ENCODE results near the gene EGFL8.
A peak's percentile ranks its signal among the peaks of the same experiment; 100 is the strongest.

EGFL8 gene

DNA sequence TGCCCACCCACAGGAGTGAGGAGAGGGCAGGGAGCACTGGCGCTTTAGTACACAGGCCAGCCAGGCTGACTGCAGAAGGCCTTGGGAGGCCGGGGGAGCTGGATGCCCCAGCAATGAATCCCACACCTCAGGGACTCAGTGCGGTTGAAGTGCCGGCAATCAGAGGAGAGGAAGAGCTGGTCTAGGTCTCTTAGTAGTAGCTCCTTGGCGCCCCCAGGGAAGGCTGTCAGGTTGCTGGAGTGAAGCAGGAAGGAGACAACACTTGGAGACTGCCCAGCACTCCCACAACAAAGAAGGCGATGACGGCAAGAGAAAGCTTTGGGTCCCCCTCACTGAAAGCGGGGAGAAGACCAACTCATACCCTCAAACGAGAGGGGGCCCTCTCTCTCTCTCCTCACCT, 46.9 kb upstream of the EGFL8 start:
- Histone ChIP-seq H3K36me3 (replicated peaks; ENCODE audit: low read depth, low read length) (peaks cover 9% of the 10 kb centered on the region), H3K4me1 (ENCODE audit: low read length) (no peaks in the 10 kb centered on the region; the same call in 1 of the 2 replicates), H3K27me3 (ENCODE audit: low read depth, low read length) (no peaks in the 10 kb centered on the region), H3K27ac (ENCODE audit: low read length) (no peak overlapping the region), H3K9me3 (ENCODE audit: insufficient read depth, low read length) (no peaks in the 10 kb centered on the region), H3K79me2 (ENCODE audit: low read length) (no peaks in the 10 kb centered on the region), H2AFZ (ENCODE audit: low read depth, low read length) (no peak overlapping the region), H3K9ac (ENCODE audit: low read length) (no peak overlapping the region), H4K20me1 (ENCODE audit: insufficient read depth, low read length) (no peaks in the 10 kb centered on the region), H3K4me2 (ENCODE audit: low read length) (no peak overlapping the region), H3K4me3 (ENCODE audit: low read length) (no peak overlapping the region)
- no peak for TF ChIP-seq EZH2phosphoT487 (IDR thresholded peaks at IDR 0.05; ENCODE audit: low read depth)
- TF ChIP-seq, protein P1, sequence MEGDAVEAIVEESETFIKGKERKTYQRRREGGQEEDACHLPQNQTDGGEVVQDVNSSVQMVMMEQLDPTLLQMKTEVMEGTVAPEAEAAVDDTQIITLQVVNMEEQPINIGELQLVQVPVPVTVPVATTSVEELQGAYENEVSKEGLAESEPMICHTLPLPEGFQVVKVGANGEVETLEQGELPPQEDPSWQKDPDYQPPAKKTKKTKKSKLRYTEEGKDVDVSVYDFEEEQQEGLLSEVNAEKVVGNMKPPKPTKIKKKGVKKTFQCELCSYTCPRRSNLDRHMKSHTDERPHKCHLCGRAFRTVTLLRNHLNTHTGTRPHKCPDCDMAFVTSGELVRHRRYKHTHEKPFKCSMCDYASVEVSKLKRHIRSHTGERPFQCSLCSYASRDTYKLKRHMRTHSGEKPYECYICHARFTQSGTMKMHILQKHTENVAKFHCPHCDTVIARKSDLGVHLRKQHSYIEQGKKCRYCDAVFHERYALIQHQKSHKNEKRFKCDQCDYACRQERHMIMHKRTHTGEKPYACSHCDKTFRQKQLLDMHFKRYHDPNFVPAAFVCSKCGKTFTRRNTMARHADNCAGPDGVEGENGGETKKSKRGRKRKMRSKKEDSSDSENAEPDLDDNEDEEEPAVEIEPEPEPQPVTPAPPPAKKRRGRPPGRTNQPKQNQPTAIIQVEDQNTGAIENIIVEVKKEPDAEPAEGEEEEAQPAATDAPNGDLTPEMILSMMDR (IDR thresholded peaks at IDR 0.05; ENCODE audit: low read depth, low read length): no peak

DNA sequence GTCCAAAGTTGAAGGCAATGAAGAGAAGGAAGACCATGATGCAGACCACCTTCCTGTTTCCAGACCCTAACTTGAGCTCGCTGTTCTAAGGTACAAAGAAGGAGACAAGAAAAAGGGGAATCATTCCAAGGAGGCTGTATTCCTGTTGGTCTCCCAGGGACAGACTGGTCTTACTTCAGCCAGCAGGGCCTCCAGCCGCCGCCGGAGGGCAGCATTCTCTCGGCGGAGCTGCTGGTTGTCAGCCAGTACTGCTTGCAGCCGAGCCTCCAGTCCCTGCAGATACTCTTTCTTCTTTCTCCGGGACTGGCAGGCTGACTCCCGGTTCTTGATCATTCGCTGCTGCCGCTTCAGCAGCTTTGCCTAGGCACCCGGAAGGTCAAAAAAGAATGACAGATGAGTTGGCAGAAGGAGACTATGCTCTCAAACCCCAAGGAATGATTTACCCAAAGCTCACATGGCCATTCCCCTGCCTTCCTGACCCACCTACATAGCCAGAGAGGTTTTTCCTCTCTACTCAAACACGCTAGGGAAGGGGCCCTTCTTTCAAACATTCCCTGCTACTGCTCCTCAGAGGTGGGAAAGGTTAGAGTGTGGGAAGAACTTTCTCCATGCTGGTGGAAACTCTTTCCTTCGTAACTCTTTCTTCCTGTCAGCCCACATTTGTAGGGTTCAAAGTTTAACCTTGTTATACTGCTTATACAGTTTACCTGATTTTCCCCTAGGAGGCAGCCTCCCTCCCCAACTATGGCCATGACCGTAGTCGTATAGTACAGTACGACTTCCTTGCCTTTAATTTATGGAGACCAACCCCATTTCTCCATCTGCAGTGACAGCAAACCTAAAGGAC, 45.4 kb upstream of the EGFL8 start:
- Histone ChIP-seq H3K4me1 (ENCODE audit: low read length) (no peaks in the 10 kb centered on the region; the same call in 1 of the 2 replicates), H3K9ac (ENCODE audit: low read length) (no peak overlapping the region), H4K20me1 (ENCODE audit: insufficient read depth, low read length) (no peaks in the 10 kb centered on the region), H2AFZ (ENCODE audit: low read depth, low read length) (no peak overlapping the region), H3K4me2 (ENCODE audit: low read length) (no peak overlapping the region), H3K27me3 (ENCODE audit: low read depth, low read length) (no peaks in the 10 kb centered on the region), H3K27ac (ENCODE audit: low read length) (no peak overlapping the region), H3K79me2 (ENCODE audit: low read length) (no peaks in the 10 kb centered on the region), H3K9me3 (ENCODE audit: insufficient read depth, low read length) (no peaks in the 10 kb centered on the region), H3K4me3 (ENCODE audit: low read length) (no peak overlapping the region), H3K36me3 (replicated peaks; ENCODE audit: low read depth, low read length) (peaks cover 9% of the 10 kb centered on the region)
- TF ChIP-seq, protein P1 (IDR thresholded peaks at IDR 0.05; ENCODE audit: low read depth, low read length): peak; percentile 77
- no peak for TF ChIP-seq EZH2phosphoT487 (IDR thresholded peaks at IDR 0.05; ENCODE audit: low read depth)

DNA sequence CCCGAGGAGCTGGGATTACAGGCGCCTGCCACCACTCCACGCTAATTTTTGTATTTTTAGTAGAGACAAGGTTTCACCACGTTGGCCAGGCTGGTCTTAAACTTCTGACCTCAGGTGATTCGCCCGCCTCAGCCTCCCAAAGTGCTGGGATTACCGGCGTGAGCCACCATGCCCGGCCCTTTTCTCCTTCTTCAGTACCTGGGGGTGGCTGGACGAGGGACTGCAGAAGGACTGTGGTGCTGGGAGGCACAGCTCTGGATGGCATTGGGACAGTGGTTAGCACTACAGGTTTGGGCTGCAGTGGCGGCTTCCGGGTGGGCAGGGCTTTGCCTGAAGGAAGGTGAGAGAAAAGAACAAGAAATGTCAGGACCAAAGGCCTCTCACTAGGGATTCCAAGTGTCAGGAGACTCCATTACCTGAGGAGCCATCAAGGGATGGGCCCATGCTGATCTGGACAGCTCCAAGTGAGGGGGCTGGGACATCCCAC, 43.8 kb upstream of the EGFL8 start:
- Histone ChIP-seq H3K9me3 (ENCODE audit: insufficient read depth, low read length) (no peaks in the 10 kb centered on the region), H3K9ac (ENCODE audit: low read length) (no peak overlapping the region), H3K27me3 (ENCODE audit: low read depth, low read length) (no peaks in the 10 kb centered on the region), H3K27ac (ENCODE audit: low read length) (no peak overlapping the region), H3K36me3 (replicated peaks; ENCODE audit: low read depth, low read length) (peaks cover 9% of the 10 kb centered on the region), H2AFZ (ENCODE audit: low read depth, low read length) (no peak overlapping the region), H3K4me3 (ENCODE audit: low read length) (no peak overlapping the region), H3K4me2 (ENCODE audit: low read length) (no peak overlapping the region), H3K79me2 (ENCODE audit: low read length) (no peaks in the 10 kb centered on the region), H3K4me1 (ENCODE audit: low read length) (no peaks in the 10 kb centered on the region; the same call in 1 of the 2 replicates), H4K20me1 (ENCODE audit: insufficient read depth, low read length) (no peaks in the 10 kb centered on the region)
- TF ChIP-seq, protein P1 (IDR thresholded peaks at IDR 0.05; ENCODE audit: low read depth, low read length): no peak
- TF ChIP-seq EZH2phosphoT487 (IDR thresholded peaks at IDR 0.05; ENCODE audit: low read depth): no peak

DNA sequence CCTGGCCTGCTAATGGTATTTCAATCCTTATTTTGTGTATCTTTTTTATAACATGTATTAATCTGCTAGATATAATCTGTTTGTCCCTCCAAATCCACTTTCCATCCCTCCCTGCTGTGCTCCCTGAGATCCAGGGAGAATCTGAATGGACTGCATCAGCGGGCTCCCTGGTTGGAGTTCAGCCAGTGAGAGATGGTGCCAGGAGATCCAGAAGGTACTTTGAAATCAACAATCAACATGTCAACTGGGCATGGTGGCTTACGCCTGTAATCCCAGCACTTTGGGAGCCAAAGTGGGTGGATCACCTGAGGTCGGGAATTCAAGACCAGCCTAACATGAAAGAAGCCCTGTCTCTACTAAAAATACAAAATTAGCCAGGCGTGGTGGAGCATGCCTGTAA, 40.7 kb upstream of the EGFL8 start:
- Histone ChIP-seq H3K27me3 (ENCODE audit: low read depth, low read length) (no peaks in the 10 kb centered on the region), H3K9me3 (ENCODE audit: insufficient read depth, low read length) (no peaks in the 10 kb centered on the region), H3K4me3 (ENCODE audit: low read length) (no peak overlapping the region), H3K27ac (ENCODE audit: low read length) (no peak overlapping the region), H3K4me2 (ENCODE audit: low read length) (no peak overlapping the region), H3K9ac (ENCODE audit: low read length) (no peak overlapping the region), H3K79me2 (ENCODE audit: low read length) (peaks cover 12% of the 10 kb centered on the region), H3K4me1 (ENCODE audit: low read length) (peaks cover 10% of the 10 kb centered on the region), H4K20me1 (ENCODE audit: insufficient read depth, low read length) (no peaks in the 10 kb centered on the region), H2AFZ (ENCODE audit: low read depth, low read length) (no peak overlapping the region), H3K36me3 (replicated peaks; ENCODE audit: low read depth, low read length) (peaks cover 7% of the 10 kb centered on the region)
- TF ChIP-seq EZH2phosphoT487 (IDR thresholded peaks at IDR 0.05; ENCODE audit: low read depth): no peak
- TF ChIP-seq, protein P1 (IDR thresholded peaks at IDR 0.05; ENCODE audit: low read depth, low read length): no peak
